ENCODE measurements around the gene OR5T1. TPM values are rescaled to one million over a fixed set of nuclear protein-coding genes. Genes with fewer than 3 reads are reported as not detected.

OR5T1 gene
- total RNA-seq: not detected in 2 replicates

GRCh38 chr11:56273854-56274253 lies at the start of gene OR5T1:
Gene OR5T1 (plus strand): TSS chr11:56274154. CDS start chr11:56275639, 1,485 bp downstream.

GRCh38 chr11:56234155-56234554 lies 39.8 kb upstream of the OR5T1 start, which contains the start of gene OR5T2:
Gene OR5T2 (minus strand): TSS chr11:56234255. CDS start chr11:56233062, 1,193 bp downstream.

GRCh38 chr11:56251954-56252353 lies 22.0 kb upstream of the OR5T1 start, which contains the start of gene OR5T3:
Gene OR5T3 (plus strand): TSS chr11:56252254. CDS start chr11:56252254, 0 bp downstream.

GRCh38 chr11:56292154-56292553 lies 18.2 kb downstream of the OR5T1 start, which contains the start of gene OR8H1:
Gene OR8H1 (minus strand): TSS chr11:56292254. CDS start chr11:56291062, 1,192 bp downstream.

GRCh38 chr11:56314844-56315243 lies 40.9 kb downstream of the OR5T1 start, which contains the start of gene OR8K3:
Gene OR8K3 (plus strand): TSS chr11:56315144. CDS start chr11:56318307, 3,163 bp downstream.

Other genes with a start within 250 kb of the OR5T1 start
- gene OR5AS1, start 246.5 kb upstream of the OR5T1 start, total RNA-seq: not detected in 2 replicates
- gene OR8I2, start 180.8 kb upstream of the OR5T1 start, total RNA-seq: not detected in 2 replicates
- not detected in 2 replicates for gene OR8H2, start 170.5 kb upstream of the OR5T1 start, total RNA-seq
- gene OR8H3, start 151.8 kb upstream of the OR5T1 start, total RNA-seq: not detected in 2 replicates
- gene OR8J3, start 134.0 kb upstream of the OR5T1 start, total RNA-seq: not detected in 2 replicates
- not detected in 2 replicates for gene OR8K5, start 113.8 kb upstream of the OR5T1 start, total RNA-seq
- gene OR5J2, start 97.5 kb upstream of the OR5T1 start, total RNA-seq: not detected in 2 replicates
- gene OR5T2, start 39.9 kb upstream of the OR5T1 start, total RNA-seq: not detected in 2 replicates
- gene OR5T3, start 21.9 kb upstream of the OR5T1 start, total RNA-seq: not detected in 2 replicates
- not detected in 2 replicates for gene OR8H1, start 18.1 kb downstream of the OR5T1 start, total RNA-seq
- not detected in 2 replicates for gene OR8K3, start 41.0 kb downstream of the OR5T1 start, total RNA-seq
- gene OR8K1, start 71.9 kb downstream of the OR5T1 start, total RNA-seq: not detected in 2 replicates
- not detected in 2 replicates for gene OR8J1, start 80.1 kb downstream of the OR5T1 start, total RNA-seq
- not detected in 2 replicates for gene OR8U1, start 101.5 kb downstream of the OR5T1 start, total RNA-seq
- gene OR5AL1, start 138.5 kb downstream of the OR5T1 start, total RNA-seq: not detected in 2 replicates
- not detected in 2 replicates for gene OR5M3, start 199.2 kb downstream of the OR5T1 start, total RNA-seq
- not detected in 2 replicates for gene OR5M8, start 217.2 kb downstream of the OR5T1 start, total RNA-seq